HEK293 (cell line): ENCODE measurements around the gene ZBTB14.

Experiments used
- KLF10 ChIP-seq: fragments of 450-650 bp; IDR thresholded peaks from 2 replicates; pipeline ENCODE4 v1.5.1; 2018; ENCODE audit warnings: missing biosample characterization, mild to moderate bottlenecking, missing genetic modification characterization
- KLF16 ChIP-seq: fragments of 450-650 bp; formaldehyde crosslinking; IDR thresholded peaks from 2 replicates; pipeline ENCODE4 v1.5.1; 2017; ENCODE audit warnings: missing biosample characterization, missing genetic modification characterization
- SETDB1 ChIP-seq: IDR thresholded peaks from one replicate; pipeline ENCODE4 v1.6.1; 2017; ENCODE audit warnings: mild to moderate bottlenecking, low read length, moderate library complexity, mixed read lengths; ENCODE audit not compliant: insufficient read length
- SP7 ChIP-seq: fragments of 450-650 bp; formaldehyde crosslinking; IDR thresholded peaks from 2 replicates; pipeline ENCODE4 v1.5.1; 2016; ENCODE audit warnings: missing biosample characterization, missing genetic modification characterization
- ZBTB10 ChIP-seq: fragments of 450-650 bp; formaldehyde crosslinking; IDR thresholded peaks from 2 replicates; pipeline ENCODE4 v1.5.1; 2016; ENCODE audit warnings: missing biosample characterization, missing genetic modification characterization
- ZBTB7A ChIP-seq: fragments of 450-650 bp; formaldehyde crosslinking; IDR thresholded peaks from 2 replicates; pipeline ENCODE4 v1.5.1; 2016; ENCODE audit warnings: low read depth, missing biosample characterization, missing genetic modification characterization
- ZEB2 ChIP-seq: fragments of 450-650 bp; formaldehyde crosslinking; IDR thresholded peaks from 2 replicates; pipeline ENCODE4 v1.5.1; 2016; ENCODE audit warnings: missing biosample characterization, missing genetic modification characterization
- ZFHX2 ChIP-seq: fragments of 450-650 bp; formaldehyde crosslinking; conservative IDR thresholded peaks from 2 replicates; pipeline ENCODE4 v1.5.1; 2016; ENCODE audit warnings: missing biosample characterization, missing genetic modification characterization
- ZNF211 ChIP-seq: fragments of 450-650 bp; formaldehyde crosslinking; IDR thresholded peaks from 2 replicates; pipeline ENCODE4 v1.5.1; 2016; ENCODE audit warnings: low read depth, missing biosample characterization, missing genetic modification characterization
- ZNF23 ChIP-seq: fragments of 450-650 bp; formaldehyde crosslinking; IDR thresholded peaks from 2 replicates; pipeline ENCODE4 v1.5.1; 2016; ENCODE audit warnings: missing biosample characterization, missing genetic modification characterization, borderline replicate concordance
- ZNF354C ChIP-seq: fragments of 450-650 bp; formaldehyde crosslinking; IDR thresholded peaks from 2 replicates; pipeline ENCODE4 v1.5.1; 2016; ENCODE audit warnings: missing biosample characterization, missing genetic modification characterization, low read depth, borderline replicate concordance
- ZNF529 ChIP-seq: fragments of 450-650 bp; formaldehyde crosslinking; IDR thresholded peaks from 2 replicates; pipeline ENCODE4 v1.5.1; 2017; ENCODE audit warnings: missing genetic modification characterization, missing biosample characterization; ENCODE audit not compliant: insufficient replicate concordance
- ZNF530 ChIP-seq: fragments of 450-650 bp; formaldehyde crosslinking; IDR thresholded peaks from 2 replicates; pipeline ENCODE4 v1.5.1; 2016; ENCODE audit warnings: low read depth, missing biosample characterization, missing genetic modification characterization
- ZNF560 ChIP-seq: fragments of 450-650 bp; formaldehyde crosslinking; IDR thresholded peaks from 2 replicates; pipeline ENCODE4 v1.5.1; 2017; ENCODE audit warnings: missing biosample characterization, missing genetic modification characterization, borderline replicate concordance
- ZNF843 ChIP-seq: fragments of 450-650 bp; formaldehyde crosslinking; IDR thresholded peaks from 2 replicates; pipeline ENCODE4 v1.5.1; 2016; ENCODE audit warnings: missing biosample characterization, missing genetic modification characterization
- ZXDB ChIP-seq: fragments of 450-650 bp; formaldehyde crosslinking; IDR thresholded peaks from 2 replicates; pipeline ENCODE4 v1.5.1; 2016; ENCODE audit warnings: missing biosample characterization, missing genetic modification characterization
- TF ChIP-seq, protein P1 (sequence below): fragments of 450-650 bp; formaldehyde crosslinking; IDR thresholded peaks from 2 replicates; pipeline ENCODE4 v1.5.1; 2017; ENCODE audit warnings: missing biosample characterization, missing genetic modification characterization
- TF ChIP-seq, protein P2 (sequence below): fragments of 450-650 bp; formaldehyde crosslinking; IDR thresholded peaks from 2 replicates; pipeline ENCODE4 v1.5.1; 2017; ENCODE audit warnings: missing biosample characterization, missing genetic modification characterization
- TF ChIP-seq, protein P3 (sequence below): fragments of 450-650 bp; formaldehyde crosslinking; IDR thresholded peaks from 2 replicates; pipeline ENCODE4 v1.5.1; 2017; ENCODE audit warnings: missing biosample characterization, missing genetic modification characterization
- TF ChIP-seq, protein P4 (sequence below): fragments of 450-650 bp; formaldehyde crosslinking; IDR thresholded peaks from 2 replicates; pipeline ENCODE4 v1.5.1; 2016; ENCODE audit warnings: missing biosample characterization, missing genetic modification characterization, borderline replicate concordance
- TF ChIP-seq, protein P5 (sequence below): fragments of 450-650 bp; formaldehyde crosslinking; IDR thresholded peaks from 2 replicates; pipeline ENCODE4 v1.5.1; 2016; ENCODE audit warnings: missing biosample characterization, missing genetic modification characterization
- TF ChIP-seq, protein P6 (sequence below): fragments of 450-650 bp; formaldehyde crosslinking; IDR thresholded peaks from 2 replicates; pipeline ENCODE4 v1.5.1; 2017; ENCODE audit warnings: missing biosample characterization, missing genetic modification characterization

Gene ZBTB14

GRCh38 chr18:5295981-5296705, 617 bp upstream of the ZBTB14 start (continued):
- TF ChIP-seq, protein P1, sequence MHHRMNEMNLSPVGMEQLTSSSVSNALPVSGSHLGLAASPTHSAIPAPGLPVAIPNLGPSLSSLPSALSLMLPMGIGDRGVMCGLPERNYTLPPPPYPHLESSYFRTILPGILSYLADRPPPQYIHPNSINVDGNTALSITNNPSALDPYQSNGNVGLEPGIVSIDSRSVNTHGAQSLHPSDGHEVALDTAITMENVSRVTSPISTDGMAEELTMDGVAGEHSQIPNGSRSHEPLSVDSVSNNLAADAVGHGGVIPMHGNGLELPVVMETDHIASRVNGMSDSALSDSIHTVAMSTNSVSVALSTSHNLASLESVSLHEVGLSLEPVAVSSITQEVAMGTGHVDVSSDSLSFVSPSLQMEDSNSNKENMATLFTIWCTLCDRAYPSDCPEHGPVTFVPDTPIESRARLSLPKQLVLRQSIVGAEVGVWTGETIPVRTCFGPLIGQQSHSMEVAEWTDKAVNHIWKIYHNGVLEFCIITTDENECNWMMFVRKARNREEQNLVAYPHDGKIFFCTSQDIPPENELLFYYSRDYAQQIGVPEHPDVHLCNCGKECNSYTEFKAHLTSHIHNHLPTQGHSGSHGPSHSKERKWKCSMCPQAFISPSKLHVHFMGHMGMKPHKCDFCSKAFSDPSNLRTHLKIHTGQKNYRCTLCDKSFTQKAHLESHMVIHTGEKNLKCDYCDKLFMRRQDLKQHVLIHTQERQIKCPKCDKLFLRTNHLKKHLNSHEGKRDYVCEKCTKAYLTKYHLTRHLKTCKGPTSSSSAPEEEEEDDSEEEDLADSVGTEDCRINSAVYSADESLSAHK (tag by site-specific recombination) = no peak
- TF ChIP-seq SETDB1 (no peak), ZNF530 (no peak), ZNF843 (tag by site-specific recombination) (no peak), ZFHX2 (tag by site-specific recombination) (peak; percentile 65), KLF10 (tag by site-specific recombination) (peak; percentile 46; the same call in 1 of the 2 replicates), ZNF354C (no peak), ZXDB (tag by site-specific recombination) (peak; percentile 98), ZNF529 (no peak), ZNF211 (tag by site-specific recombination) (no peak), KLF16 (tag by site-specific recombination) (0 out of 2 replicates have a peak, but pooled peaks have one; percentile 49), SP7 (no peak; the same call in 1 of the 2 replicates), ZBTB10 (tag by site-specific recombination) (0 out of 2 replicates have a peak, but pooled peaks have one; percentile 27), ZEB2 (tag by site-specific recombination) (peak; percentile 46), ZBTB7A (tag by site-specific recombination) (0 out of 2 replicates have a peak, but pooled peaks have one; percentile 66), ZNF23 (tag by site-specific recombination) (no peak), ZNF560 (tag by site-specific recombination) (no peak)
- TF ChIP-seq, protein P2, sequence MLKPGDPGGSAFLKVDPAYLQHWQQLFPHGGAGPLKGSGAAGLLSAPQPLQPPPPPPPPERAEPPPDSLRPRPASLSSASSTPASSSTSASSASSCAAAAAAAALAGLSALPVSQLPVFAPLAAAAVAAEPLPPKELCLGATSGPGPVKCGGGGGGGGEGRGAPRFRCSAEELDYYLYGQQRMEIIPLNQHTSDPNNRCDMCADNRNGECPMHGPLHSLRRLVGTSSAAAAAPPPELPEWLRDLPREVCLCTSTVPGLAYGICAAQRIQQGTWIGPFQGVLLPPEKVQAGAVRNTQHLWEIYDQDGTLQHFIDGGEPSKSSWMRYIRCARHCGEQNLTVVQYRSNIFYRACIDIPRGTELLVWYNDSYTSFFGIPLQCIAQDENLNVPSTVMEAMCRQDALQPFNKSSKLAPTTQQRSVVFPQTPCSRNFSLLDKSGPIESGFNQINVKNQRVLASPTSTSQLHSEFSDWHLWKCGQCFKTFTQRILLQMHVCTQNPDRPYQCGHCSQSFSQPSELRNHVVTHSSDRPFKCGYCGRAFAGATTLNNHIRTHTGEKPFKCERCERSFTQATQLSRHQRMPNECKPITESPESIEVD (tag by site-specific recombination) = no peak
- TF ChIP-seq, protein P3, sequence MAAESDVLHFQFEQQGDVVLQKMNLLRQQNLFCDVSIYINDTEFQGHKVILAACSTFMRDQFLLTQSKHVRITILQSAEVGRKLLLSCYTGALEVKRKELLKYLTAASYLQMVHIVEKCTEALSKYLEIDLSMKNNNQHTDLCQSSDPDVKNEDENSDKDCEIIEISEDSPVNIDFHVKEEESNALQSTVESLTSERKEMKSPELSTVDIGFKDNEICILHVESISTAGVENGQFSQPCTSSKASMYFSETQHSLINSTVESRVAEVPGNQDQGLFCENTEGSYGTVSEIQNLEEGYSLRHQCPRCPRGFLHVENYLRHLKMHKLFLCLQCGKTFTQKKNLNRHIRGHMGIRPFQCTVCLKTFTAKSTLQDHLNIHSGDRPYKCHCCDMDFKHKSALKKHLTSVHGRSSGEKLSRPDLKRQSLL (tag by site-specific recombination) = peak; percentile 30; the same call in 1 of the 2 replicates
- TF ChIP-seq, protein P4, sequence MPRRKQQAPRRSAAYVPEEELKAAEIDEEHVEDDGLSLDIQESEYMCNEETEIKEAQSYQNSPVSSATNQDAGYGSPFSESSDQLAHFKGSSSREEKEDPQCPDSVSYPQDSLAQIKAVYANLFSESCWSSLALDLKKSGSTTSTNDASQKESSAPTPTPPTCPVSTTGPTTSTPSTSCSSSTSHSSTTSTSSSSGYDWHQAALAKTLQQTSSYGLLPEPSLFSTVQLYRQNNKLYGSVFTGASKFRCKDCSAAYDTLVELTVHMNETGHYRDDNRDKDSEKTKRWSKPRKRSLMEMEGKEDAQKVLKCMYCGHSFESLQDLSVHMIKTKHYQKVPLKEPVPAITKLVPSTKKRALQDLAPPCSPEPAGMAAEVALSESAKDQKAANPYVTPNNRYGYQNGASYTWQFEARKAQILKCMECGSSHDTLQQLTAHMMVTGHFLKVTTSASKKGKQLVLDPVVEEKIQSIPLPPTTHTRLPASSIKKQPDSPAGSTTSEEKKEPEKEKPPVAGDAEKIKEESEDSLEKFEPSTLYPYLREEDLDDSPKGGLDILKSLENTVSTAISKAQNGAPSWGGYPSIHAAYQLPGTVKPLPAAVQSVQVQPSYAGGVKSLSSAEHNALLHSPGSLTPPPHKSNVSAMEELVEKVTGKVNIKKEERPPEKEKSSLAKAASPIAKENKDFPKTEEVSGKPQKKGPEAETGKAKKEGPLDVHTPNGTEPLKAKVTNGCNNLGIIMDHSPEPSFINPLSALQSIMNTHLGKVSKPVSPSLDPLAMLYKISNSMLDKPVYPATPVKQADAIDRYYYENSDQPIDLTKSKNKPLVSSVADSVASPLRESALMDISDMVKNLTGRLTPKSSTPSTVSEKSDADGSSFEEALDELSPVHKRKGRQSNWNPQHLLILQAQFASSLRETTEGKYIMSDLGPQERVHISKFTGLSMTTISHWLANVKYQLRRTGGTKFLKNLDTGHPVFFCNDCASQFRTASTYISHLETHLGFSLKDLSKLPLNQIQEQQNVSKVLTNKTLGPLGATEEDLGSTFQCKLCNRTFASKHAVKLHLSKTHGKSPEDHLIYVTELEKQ = no peak
- TF ChIP-seq, protein P5, sequence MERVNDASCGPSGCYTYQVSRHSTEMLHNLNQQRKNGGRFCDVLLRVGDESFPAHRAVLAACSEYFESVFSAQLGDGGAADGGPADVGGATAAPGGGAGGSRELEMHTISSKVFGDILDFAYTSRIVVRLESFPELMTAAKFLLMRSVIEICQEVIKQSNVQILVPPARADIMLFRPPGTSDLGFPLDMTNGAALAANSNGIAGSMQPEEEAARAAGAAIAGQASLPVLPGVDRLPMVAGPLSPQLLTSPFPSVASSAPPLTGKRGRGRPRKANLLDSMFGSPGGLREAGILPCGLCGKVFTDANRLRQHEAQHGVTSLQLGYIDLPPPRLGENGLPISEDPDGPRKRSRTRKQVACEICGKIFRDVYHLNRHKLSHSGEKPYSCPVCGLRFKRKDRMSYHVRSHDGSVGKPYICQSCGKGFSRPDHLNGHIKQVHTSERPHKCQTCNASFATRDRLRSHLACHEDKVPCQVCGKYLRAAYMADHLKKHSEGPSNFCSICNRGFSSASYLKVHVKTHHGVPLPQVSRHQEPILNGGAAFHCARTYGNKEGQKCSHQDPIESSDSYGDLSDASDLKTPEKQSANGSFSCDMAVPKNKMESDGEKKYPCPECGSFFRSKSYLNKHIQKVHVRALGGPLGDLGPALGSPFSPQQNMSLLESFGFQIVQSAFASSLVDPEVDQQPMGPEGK (tag by site-specific recombination) = peak; percentile 91
- TF ChIP-seq, protein P6, sequence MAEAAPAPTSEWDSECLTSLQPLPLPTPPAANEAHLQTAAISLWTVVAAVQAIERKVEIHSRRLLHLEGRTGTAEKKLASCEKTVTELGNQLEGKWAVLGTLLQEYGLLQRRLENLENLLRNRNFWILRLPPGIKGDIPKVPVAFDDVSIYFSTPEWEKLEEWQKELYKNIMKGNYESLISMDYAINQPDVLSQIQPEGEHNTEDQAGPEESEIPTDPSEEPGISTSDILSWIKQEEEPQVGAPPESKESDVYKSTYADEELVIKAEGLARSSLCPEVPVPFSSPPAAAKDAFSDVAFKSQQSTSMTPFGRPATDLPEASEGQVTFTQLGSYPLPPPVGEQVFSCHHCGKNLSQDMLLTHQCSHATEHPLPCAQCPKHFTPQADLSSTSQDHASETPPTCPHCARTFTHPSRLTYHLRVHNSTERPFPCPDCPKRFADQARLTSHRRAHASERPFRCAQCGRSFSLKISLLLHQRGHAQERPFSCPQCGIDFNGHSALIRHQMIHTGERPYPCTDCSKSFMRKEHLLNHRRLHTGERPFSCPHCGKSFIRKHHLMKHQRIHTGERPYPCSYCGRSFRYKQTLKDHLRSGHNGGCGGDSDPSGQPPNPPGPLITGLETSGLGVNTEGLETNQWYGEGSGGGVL = peak; percentile 43
